Caco-2 (cell line): ENCODE results near the gene MRPL22. TPM values are rescaled to one million over a fixed set of nuclear protein-coding genes. Genes with fewer than 3 reads are reported as not detected.
"Not testable (repeated sequence)": the region's sequence is repeated elsewhere in the genome, so short reads cannot be mapped to it uniquely, and the experiment has no call there.

ENCODE experiments used
- BruUV-seq: library from RNA; stranded (reverse); fragments of 400-500 nt; replicated peaks from 2 replicates; lab custom pipeline; 2021; lab: Mats Ljungman, UMichigan
- CTCF ChIA-PET: fragments of 300-600 bp; sonication (Branson Sonifier 250); formaldehyde crosslinking; loops from one replicate; lab custom pipeline; 2022; ENCODE audit warnings: antibody characterized with exemption; lab: Charles Lee
- POLR2A ChIA-PET: fragments of 300-600 bp; sonication (Branson Sonifier 250); formaldehyde crosslinking; loops from one replicate; lab custom pipeline; 2022; ENCODE audit warnings: antibody characterized with exemption; lab: Charles Lee
- DNase-seq, 2 experiments: peaks; one replicate each; pipeline versions ENCODE4 v3.0.0 to v3.0.0-alpha.2; 2020 to 2022
- H3K27me3 ChIP-seq: replicated peaks from 2 replicates; pipeline ENCODE4 v1.6.0; 2011; ENCODE audit warnings: low read length; ENCODE audit not compliant: control insufficient read depth, insufficient read depth
- H3K36me3 ChIP-seq: 2 replicates; pipeline ENCODE4 v1.5.1; 2011; ENCODE audit warnings: low read length; ENCODE audit not compliant: control insufficient read depth, insufficient read depth
- H3K4me1 ChIP-seq: fragments of 250-450 bp; sonication (Bioruptor Pico); 2 replicates; pipeline ENCODE4 v1.5.1; 2020; ENCODE audit warnings: mild to moderate bottlenecking
- H3K4me3 ChIP-seq: 2 replicates; pipeline ENCODE4 v1.5.1; 2011; ENCODE audit warnings: low read depth, mild to moderate bottlenecking, control low read depth, low read length
- H3K9me3 ChIP-seq: fragments of 250-450 bp; sonication (Bioruptor Pico); 2 replicates; pipeline ENCODE4 v1.5.1; 2020; ENCODE audit warnings: mild to moderate bottlenecking, moderate library complexity
- H3K27ac Mint-ChIP-seq: one replicate; pipeline ENCODE4 v1.8.0; 2022; ENCODE audit warnings: mixed read lengths; ENCODE audit not compliant: unreplicated experiment
- H3K27me3 Mint-ChIP-seq: one replicate; pipeline ENCODE4 v1.8.0; 2022; ENCODE audit warnings: mixed read lengths; ENCODE audit not compliant: insufficient read depth, unreplicated experiment
- H3K36me3 Mint-ChIP-seq: one replicate; pipeline ENCODE4 v1.8.0; 2022; ENCODE audit warnings: mild to moderate bottlenecking, mixed read lengths; ENCODE audit not compliant: insufficient read depth, unreplicated experiment
- H3K4me1 Mint-ChIP-seq: one replicate; pipeline ENCODE4 v1.8.0; 2022; ENCODE audit warnings: low read depth, mixed read lengths; ENCODE audit not compliant: unreplicated experiment
- H3K4me3 Mint-ChIP-seq: one replicate; pipeline ENCODE4 v1.8.0; 2022; ENCODE audit warnings: mild to moderate bottlenecking, moderate library complexity, mixed read lengths; ENCODE audit not compliant: unreplicated experiment
- H3K9me3 Mint-ChIP-seq: one replicate; pipeline ENCODE4 v1.8.0; 2022; ENCODE audit warnings: mixed read lengths; ENCODE audit not compliant: unreplicated experiment
- intact Hi-C: fragments of 100-400 bp; cut with micrococcal nuclease; formaldehyde crosslinking; loops from one replicate; pipeline ENCODE4 v1.10.0; 2022; ENCODE audit not compliant: unreplicated experiment
- total RNA-seq: library from RNA; stranded (reverse); gene quantifications from 2 replicates; pipeline ENCODE4 v1.2.3, GENCODE V29; 2022
- TF ChIP-seq, protein P1 (sequence below), 2 experiments: fragments of 200-600 bp in 1 of 2; IDR thresholded peaks; 1 replicate in 1 of 2; 2 replicates in 1 of 2; pipeline versions ENCODE4 v1.5.1 to v1.8.0; 2011 to 2022; ENCODE audit warnings: antibody characterized with exemption in 1 of 2, control low read depth in 1 of 2, inconsistent platforms in 1 of 2, low read depth in 1 of 2, low read length in 1 of 2, mild to moderate bottlenecking in 1 of 2, moderate library complexity in 1 of 2; ENCODE audit not compliant: insufficient read depth in 1 of 2, severe bottlenecking in 1 of 2, unreplicated experiment in 1 of 2

Gene MRPL22
- total RNA-seq, 1 experiment from 2014 or later, result 84.8 TPM

DNA sequence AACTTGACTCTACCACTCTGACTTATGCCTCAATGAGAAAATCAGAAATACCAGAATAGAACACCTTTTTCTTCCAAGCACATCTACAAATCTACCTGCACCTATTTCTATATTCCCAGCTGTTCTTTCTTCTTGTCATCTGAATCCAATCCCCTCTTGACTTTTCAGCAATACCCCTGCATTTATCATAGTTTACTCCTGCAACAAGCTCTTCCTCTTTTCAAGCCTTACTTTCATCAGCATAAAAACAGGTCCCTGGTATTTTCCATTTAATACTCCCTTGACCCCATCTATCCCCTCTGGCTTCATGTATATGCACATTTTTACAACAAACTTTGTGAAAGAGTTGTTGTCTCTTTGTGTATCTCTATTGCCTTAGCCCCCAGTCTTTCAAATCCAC lies 6.0 kb upstream of the MRPL22 start:
- no TSS peak for BruUV-seq
- CTCF ChIA-PET, result no interaction called here
- no peak overlapping the region for H3K4me3 ChIP-seq

DNA sequence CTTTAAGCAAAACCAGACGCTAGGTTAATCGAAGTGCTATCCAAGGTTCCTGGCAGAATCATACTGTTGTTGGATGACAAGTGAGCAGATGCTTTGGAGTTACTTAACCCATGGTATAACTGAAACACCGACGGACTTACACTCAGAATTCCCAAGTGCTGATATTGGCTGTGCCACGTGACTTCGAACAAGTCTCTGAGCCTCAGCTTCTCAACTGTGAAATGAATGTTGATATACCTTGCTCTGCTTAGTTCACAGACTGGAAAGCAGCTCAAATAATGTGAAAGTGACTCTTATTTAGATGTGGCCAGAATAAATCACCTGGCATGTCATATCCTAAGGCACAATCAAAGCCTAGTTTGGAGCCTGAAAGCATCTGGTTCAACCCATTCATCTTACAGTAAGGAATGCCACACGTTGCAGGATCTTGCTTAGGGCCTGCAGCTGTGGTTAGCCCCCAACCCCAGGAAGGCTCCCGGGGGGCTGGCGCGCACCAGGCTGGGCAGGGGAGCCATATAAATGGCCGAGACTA lies 3.6 kb upstream of the MRPL22 start:
- DNase-seq, result no peak
- peaks cover 2% of the 10 kb centered on the region; the same call in 1 of the 2 replicates for H3K36me3 ChIP-seq
- peaks cover 22% of the 10 kb centered on the region for H3K4me1 Mint-ChIP-seq
- peak overlapping the region; percentile 53 for H3K4me3 ChIP-seq
- no TSS peak for BruUV-seq
- peaks cover 10% of the 10 kb centered on the region for H3K4me1 ChIP-seq
- H3K27me3 Mint-ChIP-seq, result no peaks in the 10 kb centered on the region
- H3K27ac Mint-ChIP-seq, result peak overlapping the region; percentile 88
- intact Hi-C loops, result no loop called here
- H3K4me3 Mint-ChIP-seq, result peak overlapping the region; percentile 95
- H3K9me3 ChIP-seq, result no peaks in the 10 kb centered on the region
- TF ChIP-seq, protein P1, sequence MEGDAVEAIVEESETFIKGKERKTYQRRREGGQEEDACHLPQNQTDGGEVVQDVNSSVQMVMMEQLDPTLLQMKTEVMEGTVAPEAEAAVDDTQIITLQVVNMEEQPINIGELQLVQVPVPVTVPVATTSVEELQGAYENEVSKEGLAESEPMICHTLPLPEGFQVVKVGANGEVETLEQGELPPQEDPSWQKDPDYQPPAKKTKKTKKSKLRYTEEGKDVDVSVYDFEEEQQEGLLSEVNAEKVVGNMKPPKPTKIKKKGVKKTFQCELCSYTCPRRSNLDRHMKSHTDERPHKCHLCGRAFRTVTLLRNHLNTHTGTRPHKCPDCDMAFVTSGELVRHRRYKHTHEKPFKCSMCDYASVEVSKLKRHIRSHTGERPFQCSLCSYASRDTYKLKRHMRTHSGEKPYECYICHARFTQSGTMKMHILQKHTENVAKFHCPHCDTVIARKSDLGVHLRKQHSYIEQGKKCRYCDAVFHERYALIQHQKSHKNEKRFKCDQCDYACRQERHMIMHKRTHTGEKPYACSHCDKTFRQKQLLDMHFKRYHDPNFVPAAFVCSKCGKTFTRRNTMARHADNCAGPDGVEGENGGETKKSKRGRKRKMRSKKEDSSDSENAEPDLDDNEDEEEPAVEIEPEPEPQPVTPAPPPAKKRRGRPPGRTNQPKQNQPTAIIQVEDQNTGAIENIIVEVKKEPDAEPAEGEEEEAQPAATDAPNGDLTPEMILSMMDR (IDR thresholded peaks at IDR 0.05; ENCODE audit: insufficient read depth in 1 of 2, low read depth in 1 of 2, low read length in 1 of 2, severe bottlenecking in 1 of 2, unreplicated experiment in 1 of 2), result no peak
- ChIA-PET CTCF (no interaction called here), POLR2A (interaction anchor here (0.6 to 1.4 kb wide), 4 partner anchors 8 to 290 kb away, joined by 3 to 5 read pairs (median 4); partner anchors contain the start of gene CNOT8)
- peaks cover 24% of the 10 kb centered on the region for H3K36me3 Mint-ChIP-seq
- no peaks in the 10 kb centered on the region for H3K9me3 Mint-ChIP-seq
- no peaks in the 10 kb centered on the region for H3K27me3 ChIP-seq

More for the DNA sequence above, 6.0 kb upstream of the MRPL22 start:
- H3K36me3 ChIP-seq, result peaks cover 2% of the 10 kb centered on the region
- H3K27ac Mint-ChIP-seq, result no peak overlapping the region
- peaks cover 26% of the 10 kb centered on the region for H3K36me3 Mint-ChIP-seq
- peaks cover under 1% of the 10 kb centered on the region; the same call in 1 of the 2 replicates for H3K4me1 ChIP-seq
- POLR2A ChIA-PET, result no interaction called here
- H3K4me3 Mint-ChIP-seq, result no peak overlapping the region
- H3K27me3 Mint-ChIP-seq, result no peaks in the 10 kb centered on the region
- no peaks in the 10 kb centered on the region for H3K9me3 ChIP-seq
- TF ChIP-seq, protein P1 (IDR thresholded peaks at IDR 0.05; ENCODE audit: insufficient read depth in 1 of 2, low read depth in 1 of 2, low read length in 1 of 2, severe bottlenecking in 1 of 2, unreplicated experiment in 1 of 2), result no peak
- H3K27me3 ChIP-seq, result no peaks in the 10 kb centered on the region
- no peak for DNase-seq
- H3K9me3 Mint-ChIP-seq, result no peaks in the 10 kb centered on the region
- intact Hi-C loops, result no loop called here
- H3K4me1 Mint-ChIP-seq, result peaks cover 21% of the 10 kb centered on the region

DNA sequence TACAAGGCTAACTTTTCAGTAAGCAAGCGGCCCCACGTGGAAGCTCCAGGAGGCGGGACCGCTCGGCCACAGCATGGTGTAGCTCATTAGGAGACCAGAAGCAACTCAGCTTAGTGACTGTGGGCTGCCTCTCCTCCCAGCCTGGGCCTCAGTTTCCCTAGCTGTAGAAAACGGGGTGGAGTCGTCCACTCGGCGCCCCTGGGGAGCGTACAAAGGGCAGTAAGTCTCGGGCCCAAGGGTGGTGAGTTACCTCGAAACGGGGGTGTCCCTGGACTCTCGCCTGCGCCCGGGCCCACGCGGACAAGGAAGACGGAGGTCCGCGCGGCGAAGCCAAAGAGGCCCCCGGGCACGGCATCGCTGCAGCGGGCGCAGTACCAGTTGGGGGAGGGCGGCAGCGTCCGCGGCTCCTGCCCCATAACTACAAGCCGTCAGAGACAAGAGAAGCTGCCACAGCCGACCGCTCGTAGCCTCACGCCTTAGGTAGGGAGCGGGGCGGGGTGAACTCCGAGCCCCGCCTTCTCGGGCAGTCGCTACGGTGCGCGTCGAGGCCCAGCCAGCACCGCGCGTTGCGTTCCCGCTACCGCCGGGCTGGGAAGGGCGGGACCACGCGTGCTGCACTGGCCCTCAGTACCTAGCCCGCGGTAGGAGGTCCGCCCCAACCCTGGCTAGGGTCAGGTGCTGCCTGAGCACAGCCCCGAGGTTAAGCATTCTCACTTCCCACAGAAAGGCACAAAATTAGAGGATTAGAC lies 3.0 kb upstream of the MRPL22 start, which contains the start of gene GEMIN5:
TSS of gene GEMIN5 (minus strand) at position 494 of the 749 bp plus-strand sequence. CDS start at position 416, 78 bp downstream.
- intact Hi-C loops, result loop anchor here (2.0 kb wide), 1 partner anchor 81 kb away; no protein-coding TSS in a partner anchor

GRCh38 chr5:154939387-154939786 lies 1.5 kb upstream of the MRPL22 start:
- H3K4me1 Mint-ChIP-seq, result peaks cover 27% of the 10 kb centered on the region
- H3K27me3 Mint-ChIP-seq, POLR2A ChIA-PET, H3K36me3 ChIP-seq, H3K4me3 ChIP-seq, H3K27me3 ChIP-seq, DNase-seq, BruUV-seq, H3K9me3 ChIP-seq, CTCF ChIA-PET, H3K9me3 Mint-ChIP-seq, H3K27ac Mint-ChIP-seq: not testable (repeated sequence)
- intact Hi-C loops, result loop anchor here (2.0 kb wide), 1 partner anchor 83 kb away; no protein-coding TSS in a partner anchor
- peak overlapping the region; percentile 93 for H3K4me3 Mint-ChIP-seq
- peaks cover 17% of the 10 kb centered on the region for H3K36me3 Mint-ChIP-seq
- peaks cover 14% of the 10 kb centered on the region for H3K4me1 ChIP-seq

More for the DNA sequence above, 3.0 kb upstream of the MRPL22 start, which contains the start of gene GEMIN5:
- peak; percentile 91 for DNase-seq
- POLR2A ChIA-PET, result interaction anchor here (0.6 to 1.4 kb wide), 4 partner anchors 8 to 291 kb away, joined by 3 to 5 read pairs (median 4); partner anchors contain the start of gene CNOT8
- Mint-ChIP-seq H3K27ac (peak within 1 kb of the TSS; percentile 88), H3K27me3 (no peaks in the 10 kb centered on the region), H3K36me3 (peaks cover 19% of the 10 kb centered on the region), H3K9me3 (no peaks in the 10 kb centered on the region), H3K4me1 (peaks cover 27% of the 10 kb centered on the region), H3K4me3 (peak within 1 kb of the TSS; percentile 95)
- Histone ChIP-seq H3K4me3 (peak within 1 kb of the TSS; percentile 53), H3K4me1 (peaks cover 14% of the 10 kb centered on the region), H3K36me3 (peaks cover 2% of the 10 kb centered on the region; the same call in 1 of the 2 replicates), H3K9me3 (no peaks in the 10 kb centered on the region), H3K27me3 (no peaks in the 10 kb centered on the region)
- CTCF ChIA-PET, result no interaction called here
- no TSS peak for BruUV-seq
- TF ChIP-seq, protein P1 (IDR thresholded peaks at IDR 0.05; ENCODE audit: insufficient read depth in 1 of 2, low read depth in 1 of 2, low read length in 1 of 2, severe bottlenecking in 1 of 2, unreplicated experiment in 1 of 2), result no peak
